AG10803 (cell line): ENCODE results near the gene PATE4.

Experiments
- DNase-seq: peaks from one replicate; pipeline ENCODE4 v3.0.0; 2010; ENCODE audit warnings: low read depth
- H3K4me3 ChIP-seq: 2 replicates; pipeline ENCODE4 v1.5.1; 2011; ENCODE audit warnings: mild to moderate bottlenecking, low read length, control low read depth
- TF ChIP-seq, protein P1 (sequence below): conservative IDR thresholded peaks from 2 replicates; pipeline ENCODE4 v1.5.1; 2011; ENCODE audit warnings: mild to moderate bottlenecking, low read length, control low read depth, inconsistent platforms

Gene PATE4

DNA sequence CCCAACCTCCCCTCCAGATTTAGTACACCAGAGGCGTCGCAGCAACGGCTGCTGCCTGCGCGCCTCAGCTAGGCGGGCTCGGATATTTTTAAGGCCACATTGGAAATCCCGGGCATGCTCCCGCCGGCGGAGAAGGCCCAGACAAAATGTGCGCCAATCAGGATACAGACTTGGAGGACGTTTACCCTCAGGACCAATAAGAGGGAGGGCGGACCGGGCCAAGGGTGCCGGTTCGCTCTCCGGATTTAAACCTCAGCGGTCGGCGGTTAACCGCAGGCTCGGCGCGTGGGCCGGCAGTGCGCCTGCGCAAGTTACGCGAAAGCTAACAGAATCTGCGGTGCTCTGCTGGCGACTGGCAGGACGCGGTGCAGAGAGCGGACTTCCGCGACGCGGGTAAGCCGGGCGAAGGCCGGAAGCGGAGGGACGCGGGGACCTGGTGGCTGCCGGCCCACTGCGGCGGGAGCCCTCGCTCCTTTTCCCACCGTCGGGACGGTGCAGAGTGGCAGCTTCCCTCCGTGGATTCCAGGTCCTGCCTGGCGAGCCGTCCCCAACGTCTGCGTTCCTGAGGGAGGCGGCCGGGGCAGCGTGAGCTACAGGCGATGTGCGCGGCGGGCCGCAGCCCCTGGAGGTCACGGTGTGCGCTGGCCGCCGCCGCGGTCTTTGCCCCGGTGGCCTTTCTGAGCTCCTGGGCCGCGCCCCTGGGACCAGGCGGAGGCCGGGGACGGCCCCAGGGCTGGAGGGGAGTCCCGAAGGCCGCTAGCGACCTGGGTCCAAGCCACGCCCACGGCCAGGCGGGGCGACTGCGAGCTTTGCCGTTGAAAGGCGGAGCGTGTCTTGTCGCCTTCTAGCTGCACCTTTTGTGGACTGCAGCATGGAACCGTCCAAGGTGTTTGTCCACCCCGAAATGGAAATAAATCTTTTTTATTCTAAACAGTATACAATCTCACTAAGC is 54.5 kb downstream of the PATE4 start, which contains the start of gene HYLS1:
TSS of gene HYLS1 (plus strand) at position 296 of the 952 bp plus-strand sequence. CDS start 11,701 bp downstream, outside the sequence.
- DNase-seq = peak; percentile 98
- peak within 1 kb of the TSS; percentile 88 for H3K4me3 ChIP-seq
- TF ChIP-seq, protein P1, sequence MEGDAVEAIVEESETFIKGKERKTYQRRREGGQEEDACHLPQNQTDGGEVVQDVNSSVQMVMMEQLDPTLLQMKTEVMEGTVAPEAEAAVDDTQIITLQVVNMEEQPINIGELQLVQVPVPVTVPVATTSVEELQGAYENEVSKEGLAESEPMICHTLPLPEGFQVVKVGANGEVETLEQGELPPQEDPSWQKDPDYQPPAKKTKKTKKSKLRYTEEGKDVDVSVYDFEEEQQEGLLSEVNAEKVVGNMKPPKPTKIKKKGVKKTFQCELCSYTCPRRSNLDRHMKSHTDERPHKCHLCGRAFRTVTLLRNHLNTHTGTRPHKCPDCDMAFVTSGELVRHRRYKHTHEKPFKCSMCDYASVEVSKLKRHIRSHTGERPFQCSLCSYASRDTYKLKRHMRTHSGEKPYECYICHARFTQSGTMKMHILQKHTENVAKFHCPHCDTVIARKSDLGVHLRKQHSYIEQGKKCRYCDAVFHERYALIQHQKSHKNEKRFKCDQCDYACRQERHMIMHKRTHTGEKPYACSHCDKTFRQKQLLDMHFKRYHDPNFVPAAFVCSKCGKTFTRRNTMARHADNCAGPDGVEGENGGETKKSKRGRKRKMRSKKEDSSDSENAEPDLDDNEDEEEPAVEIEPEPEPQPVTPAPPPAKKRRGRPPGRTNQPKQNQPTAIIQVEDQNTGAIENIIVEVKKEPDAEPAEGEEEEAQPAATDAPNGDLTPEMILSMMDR = peak; percentile 40
